HG03064 (cell line): ENCODE data around the gene TSPEAR.
"Not testable (repeated sequence)": the region's sequence is repeated elsewhere in the genome, so short reads cannot be mapped to it uniquely, and the experiment has no call there.

Experiments
- ATAC-seq: cut with Tn5 transposase; IDR thresholded peaks from one replicate; pipeline ENCODE4 v1.9.1; 2021; ENCODE audit warnings: low read depth; ENCODE audit not compliant: unreplicated experiment

TSPEAR gene

DNA sequence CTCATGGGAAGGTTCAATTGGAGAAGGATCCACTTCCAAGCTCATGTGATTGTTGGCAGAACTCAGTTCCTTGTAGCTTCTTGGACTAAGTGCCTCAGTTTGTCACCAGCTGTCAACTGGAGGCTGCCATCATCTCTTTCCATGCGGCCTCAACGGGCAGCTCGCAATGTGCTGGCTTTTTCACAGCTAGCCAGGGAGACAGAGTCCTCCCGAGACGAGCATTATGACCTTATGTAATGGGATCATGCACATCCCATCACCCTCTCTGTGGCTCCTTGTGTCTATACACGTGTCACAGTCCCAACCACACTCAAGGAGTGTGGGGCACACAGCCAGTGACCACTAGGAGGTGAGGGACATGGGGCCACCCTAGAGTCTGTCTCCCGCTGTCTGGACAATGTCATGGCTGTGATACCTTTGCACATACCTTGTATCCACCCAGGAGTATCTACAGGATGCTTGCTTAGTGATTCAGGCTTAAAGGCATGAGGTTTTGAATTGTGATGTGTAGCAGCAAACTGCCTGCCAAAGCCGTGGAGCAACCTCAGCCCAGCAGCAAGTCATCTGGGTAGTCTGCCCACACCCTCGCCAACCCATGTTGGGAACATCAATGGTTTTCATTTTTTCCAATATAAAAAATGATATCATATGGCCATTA lies 115.2 kb downstream of the TSPEAR start:
- no peak for ATAC-seq

DNA sequence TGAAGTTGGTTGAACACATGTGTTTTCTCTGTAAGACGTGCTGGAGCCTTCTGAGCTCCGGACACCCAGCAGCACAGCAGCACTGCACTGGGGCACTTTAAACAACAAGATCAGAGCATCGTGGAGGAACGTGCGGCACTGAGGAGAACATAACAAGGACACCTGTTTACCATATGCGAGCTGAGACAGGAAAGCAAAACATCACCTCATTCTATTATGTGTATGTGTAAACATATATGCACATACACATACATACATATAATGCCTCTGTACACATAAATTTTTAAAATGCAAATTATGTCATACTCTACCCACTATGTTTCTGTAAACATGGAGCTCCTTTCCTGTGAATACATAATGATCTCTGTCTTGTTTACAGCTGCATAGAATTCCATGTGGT lies 115.8 kb downstream of the TSPEAR start:
- no peak for ATAC-seq

- ATAC-seq: no peak
Measured at GRCh38 chr21:44594406-44594916, 116.9 kb downstream of the TSPEAR start.

- ATAC-seq: no peak
Measured at GRCh38 chr21:44593598-44594405, 117.6 kb downstream of the TSPEAR start.

DNA sequence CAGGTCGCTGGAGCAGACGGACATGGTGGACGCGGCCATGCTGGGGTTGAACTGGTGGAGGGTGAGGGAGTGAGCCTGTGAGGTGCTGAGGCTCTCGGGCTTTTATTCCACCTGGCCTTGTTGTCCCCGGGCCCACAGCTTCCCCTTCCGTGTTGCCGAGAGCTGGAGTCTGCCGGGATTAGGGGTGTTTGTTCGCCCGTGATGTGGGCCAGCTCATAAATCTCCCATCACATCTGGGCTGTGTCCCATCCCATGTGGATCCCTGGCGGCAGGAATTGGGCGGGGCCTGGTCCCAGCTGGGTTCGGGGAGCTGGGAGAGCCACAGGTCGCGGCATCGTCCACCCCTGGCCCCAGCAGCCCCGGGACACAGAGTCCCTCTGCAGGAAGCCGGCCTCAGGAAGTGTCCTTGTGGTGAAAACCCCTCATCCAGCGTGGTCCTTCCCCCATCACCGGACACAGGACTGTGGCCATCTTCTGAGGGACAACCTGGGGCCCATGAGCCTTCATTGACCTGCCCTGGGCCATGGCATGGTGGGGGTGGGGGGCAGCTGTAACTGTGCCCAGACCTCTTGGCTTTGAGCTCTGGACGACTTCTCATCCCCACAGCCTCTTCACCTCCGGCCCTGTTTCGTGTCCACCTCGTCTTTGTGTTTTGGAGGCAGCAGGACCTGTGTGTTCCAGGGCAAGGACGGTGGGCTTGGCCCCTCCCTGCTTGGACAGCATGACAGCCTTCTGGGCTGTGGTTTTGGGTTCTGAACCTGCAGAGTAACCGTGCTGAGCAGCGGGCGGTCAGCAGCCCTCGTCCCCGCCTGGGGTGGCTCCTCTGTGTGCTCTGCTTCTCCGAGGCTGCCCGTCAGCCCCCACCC lies 118.7 kb downstream of the TSPEAR start, which contains the start of gene KRTAP10-6:
Gene KRTAP10-6 (minus strand): TSS at position 60 of the 866 bp plus-strand sequence. CDS start 21 bp downstream, at position 39.
- no peak for ATAC-seq

GRCh38 chr21:44591801-44592130 lies 119.6 kb downstream of the TSPEAR start:
- ATAC-seq: not testable (repeated sequence)

DNA sequence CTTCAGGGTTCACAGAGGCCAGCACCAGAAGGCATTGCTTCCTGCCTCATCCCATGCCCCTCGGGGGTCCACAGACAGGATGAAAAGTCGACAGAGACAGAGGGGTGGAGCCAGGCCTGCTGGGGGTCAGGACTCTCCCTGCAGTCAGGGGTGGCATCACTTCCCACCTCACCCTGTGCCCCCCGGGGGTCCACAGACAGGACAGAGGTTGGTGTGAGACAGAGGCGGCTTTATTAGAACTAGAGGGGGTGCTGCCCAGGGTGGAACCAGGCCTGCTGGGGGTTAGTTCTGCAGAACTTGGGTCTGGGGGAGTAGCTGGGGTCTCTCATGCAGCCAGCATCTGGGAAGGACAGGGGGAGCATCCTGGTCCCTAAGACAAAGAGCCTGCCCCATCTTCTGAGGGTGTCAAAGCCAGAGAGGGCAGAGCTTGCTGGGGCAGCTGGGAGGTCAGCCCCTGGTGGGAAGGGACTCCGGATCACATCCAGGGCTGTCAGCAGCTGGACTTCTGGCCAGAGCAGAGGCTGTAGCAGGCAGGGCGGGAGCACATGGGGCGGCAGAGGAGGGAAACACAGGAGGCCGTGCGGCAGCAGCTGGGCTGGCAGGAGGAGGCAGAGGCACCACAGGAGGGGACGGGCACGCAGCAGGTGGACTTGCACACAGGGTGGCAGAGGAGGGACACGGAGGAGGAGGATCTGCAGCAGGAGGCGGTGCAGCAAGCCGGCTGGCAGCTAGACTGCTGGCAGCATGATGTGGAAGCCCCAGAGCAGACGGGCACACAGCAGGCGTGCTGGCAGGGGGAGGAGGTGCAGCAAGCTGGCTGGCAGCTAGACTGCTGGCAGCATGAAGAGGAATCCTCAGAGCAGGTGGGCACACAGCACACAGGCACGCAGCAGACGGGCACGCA lies 120.2 kb downstream of the TSPEAR start:
- ATAC-seq: not testable (repeated sequence)

DNA sequence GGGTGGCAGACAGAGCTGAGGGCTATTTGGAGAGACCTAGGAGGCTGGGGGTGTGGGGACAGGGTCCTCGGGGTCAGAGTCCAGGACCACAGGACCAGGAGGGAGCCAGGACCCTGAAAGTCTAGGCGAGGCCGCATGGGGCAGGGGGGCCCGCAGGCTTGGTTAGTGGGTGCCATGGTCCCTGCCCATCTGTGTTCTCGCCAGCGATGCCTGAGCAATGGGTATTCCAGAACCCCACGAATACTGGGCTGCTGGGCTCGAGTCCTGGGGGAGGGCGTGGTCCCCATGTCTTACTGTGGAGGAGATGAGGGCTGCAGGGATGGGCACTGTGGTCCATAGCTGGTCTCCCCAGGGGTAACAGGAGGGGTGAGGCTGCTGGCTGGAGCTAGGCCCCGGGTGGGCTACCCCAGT lies 121.1 kb downstream of the TSPEAR start:
- ATAC-seq: no peak

- ATAC-seq: no peak
Measured at GRCh38 chr21:44589586-44590305, 121.6 kb downstream of the TSPEAR start.

DNA sequence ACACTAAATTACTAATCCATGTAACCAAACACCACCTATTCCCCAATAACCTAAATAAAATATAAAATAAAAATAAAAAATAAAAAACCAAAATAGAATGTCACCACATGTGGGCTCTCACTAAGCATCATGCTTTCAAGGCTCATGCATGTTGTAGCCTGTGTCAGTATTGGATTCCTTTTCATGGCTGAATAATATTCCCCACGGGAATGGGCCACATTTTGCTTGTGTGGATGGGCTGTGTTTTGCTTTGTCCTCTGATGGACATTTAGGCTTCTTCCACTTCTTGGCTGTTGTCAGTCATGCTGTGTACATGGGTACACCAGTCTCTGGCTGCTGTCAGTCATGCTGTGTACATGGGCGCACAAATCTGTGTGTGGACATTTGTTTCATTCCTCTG lies 122.3 kb downstream of the TSPEAR start:
- no peak for ATAC-seq

DNA sequence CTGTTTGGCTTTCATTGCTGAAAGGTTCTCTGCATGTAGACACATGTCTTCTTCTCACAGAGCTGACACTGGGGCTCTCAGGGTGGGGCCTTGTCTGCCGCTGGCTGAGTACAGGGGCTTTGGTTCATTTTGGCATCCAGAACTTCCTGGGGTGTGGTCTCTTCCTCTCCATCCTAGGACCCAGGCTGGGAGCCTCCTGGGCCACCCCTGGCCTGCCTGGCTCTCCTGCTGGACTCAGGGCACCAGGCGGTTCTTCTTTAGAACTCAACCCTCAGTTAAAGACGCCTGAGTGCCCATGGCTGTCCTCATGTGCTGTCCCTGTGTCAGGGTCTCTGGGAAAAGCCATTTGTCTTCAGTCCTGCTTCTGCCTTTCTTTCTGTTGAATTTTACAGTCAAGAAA lies 125.5 kb downstream of the TSPEAR start:
- ATAC-seq: no peak

- ATAC-seq: no peak
Measured at GRCh38 chr21:44583800-44584147, 127.6 kb downstream of the TSPEAR start.

DNA sequence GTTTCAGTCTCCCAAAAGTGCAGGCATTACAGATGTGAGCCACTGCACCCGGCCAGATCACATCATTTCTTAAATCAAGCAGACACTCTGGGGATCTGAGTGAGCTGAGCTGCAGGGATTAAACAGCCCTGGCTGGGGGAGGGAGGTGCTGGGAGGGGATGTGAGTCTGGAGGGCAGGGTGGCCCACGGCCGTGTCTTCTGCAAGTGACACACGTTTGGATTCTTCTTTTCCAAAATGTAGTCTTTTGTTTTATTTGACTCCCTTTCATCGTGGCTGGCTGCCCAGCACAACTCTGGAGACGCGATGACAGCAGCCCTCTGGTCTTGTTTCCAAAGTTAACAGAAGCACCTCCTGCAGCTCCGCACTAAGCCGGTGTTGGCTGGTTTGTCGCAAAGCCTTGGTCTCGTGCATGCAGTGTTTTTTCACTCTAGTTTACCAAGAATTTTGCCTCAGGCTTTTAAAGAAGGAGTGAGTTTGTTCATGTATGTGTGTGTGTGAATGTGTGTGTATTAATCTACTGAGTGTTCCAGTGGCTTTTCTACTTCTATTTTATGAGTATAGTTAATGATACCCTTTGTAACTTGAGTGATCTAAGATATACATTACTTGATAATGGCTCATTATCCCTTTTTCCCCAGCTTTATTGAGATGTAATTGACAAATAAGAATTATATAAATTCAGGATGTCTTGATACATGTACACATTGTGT lies 128.1 kb downstream of the TSPEAR start:
- no peak for ATAC-seq

- no peak for ATAC-seq
Measured at GRCh38 chr21:44582055-44582454, 129.3 kb downstream of the TSPEAR start.

DNA sequence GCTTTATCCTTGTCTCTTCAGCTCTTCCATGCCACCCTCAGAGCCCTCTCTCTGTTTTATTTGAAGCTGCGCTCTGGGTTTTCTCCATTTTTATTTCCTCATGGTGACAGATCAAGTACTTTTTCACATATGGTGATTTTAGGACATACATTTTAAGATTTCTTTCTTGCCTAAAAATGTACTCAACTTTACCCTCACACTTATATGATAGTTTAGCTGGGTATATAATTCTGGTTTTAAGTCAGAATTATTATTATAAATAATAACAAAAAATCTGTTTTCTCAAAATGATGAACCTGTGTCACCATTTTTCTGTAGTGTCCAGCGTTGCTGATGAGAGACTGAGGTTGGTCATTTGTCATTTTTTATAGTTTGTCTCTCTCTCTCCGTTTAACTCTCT lies 130.2 kb downstream of the TSPEAR start:
- ATAC-seq: no peak

DNA sequence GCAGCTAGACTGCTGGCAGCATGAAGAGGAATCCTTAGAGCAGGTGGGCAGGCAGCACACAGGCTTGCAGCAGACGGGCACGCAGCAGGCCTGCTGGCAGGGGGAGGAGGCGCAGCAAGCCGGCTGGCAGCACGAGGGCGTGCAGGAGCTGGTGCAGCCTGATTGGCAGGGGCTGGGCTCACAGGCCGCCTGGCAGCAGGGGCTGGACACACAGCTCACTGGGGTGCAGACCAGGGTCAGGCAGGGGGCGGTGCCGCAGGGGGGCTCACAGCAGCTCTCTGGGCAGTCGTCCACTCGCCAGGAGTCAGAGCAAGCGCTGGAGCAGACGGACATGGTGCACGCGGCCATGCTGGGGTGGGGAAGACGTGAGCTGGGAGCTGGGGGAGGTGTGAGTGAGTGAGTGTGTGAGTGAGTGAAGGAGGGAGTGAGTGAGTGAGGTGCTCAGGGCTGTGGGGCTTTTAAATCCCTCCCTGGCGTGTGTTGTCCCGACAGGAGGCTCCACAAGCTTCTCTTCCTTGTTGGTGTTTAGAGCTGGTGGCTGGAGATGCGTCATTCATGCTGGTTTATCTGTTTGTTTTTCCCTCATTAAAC lies 131.0 kb downstream of the TSPEAR start, which contains the start of gene KRTAP10-5:
Gene KRTAP10-5 (minus strand): TSS at position 374 of the 591 bp plus-strand sequence. CDS start 26 bp downstream, at position 348.
- ATAC-seq: not testable (repeated sequence)

DNA sequence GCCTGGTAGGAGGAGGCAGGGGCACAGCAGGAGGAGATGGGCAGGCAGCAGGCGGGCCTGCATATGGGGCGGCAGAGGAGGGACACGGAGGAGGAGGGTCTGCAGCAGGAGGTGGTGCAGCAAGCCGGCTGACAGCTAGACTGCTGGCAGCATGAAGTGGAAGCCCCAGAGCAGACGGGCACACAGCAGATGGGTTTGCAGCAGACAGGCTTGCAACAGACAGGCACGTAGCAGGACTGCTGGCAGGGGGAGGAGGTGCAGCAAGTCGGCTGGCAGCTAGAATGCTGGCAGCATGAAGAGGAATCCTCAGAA lies 131.6 kb downstream of the TSPEAR start:
- no peak for ATAC-seq

DNA sequence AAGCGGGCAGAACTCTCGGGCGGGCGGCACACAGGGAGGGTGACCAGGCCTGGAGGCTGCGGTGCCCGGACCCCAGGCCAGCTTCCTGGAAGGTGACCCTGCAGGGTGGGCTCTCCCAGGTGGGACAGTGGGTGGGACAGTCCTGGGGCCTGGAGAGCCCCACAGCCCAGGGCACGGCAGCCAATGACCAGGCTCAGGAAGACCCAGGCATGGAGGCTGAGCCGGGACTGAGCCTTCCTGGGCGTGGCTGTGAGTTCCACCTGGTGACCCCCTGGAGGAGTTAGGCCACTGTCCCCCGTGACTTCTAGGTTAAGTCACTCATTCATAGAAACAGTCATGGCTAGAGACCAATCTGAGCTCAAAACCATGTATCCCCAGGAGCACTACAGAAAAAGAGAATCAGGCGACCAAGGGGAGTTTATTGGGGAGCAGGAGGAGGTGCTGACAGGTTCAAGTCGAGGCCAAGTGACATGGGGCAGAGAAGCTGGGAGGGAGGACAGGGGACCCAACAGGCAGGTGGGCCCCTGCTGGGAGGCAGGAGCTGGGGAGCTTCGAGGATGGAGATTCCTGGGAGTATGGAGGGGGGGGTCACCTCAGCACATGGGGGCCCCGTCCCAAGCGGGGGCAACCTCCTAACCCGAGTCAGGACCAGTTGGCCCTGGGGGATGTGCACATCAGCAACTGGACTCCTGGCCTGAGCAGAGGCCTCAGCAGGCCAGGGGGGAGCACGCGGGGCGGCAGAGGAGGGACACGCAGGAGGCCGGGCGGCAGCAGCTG lies 132.1 kb downstream of the TSPEAR start:
- no peak for ATAC-seq
